GM18867 (cell line): ENCODE measurements around the gene CENPT.

ENCODE experiments used
- ATAC-seq: cut with Tn5 transposase; IDR thresholded peaks from one replicate; pipeline ENCODE4 v1.9.1; 2021; ENCODE audit warnings: mild to moderate bottlenecking, moderate library complexity; ENCODE audit not compliant: unreplicated experiment

The CENPT gene

GRCh38 chr16:67847064-67847861, at the start of gene CENPT:
CENPT (minus strand) TSS chr16:67847693; CDS start chr16:67833859, 13,834 bp downstream.
- ATAC-seq: peak; percentile 39

GRCh38 chr16:67897231-67897630, 49.7 kb upstream of the CENPT start:
- ATAC-seq: no peak

- no peak for ATAC-seq
Measured at GRCh38 chr16:67893743-67894399, 46.4 kb upstream of the CENPT start.

- peak; percentile 81 for ATAC-seq
Measured at GRCh38 chr16:67892899-67893742, 45.6 kb upstream of the CENPT start, which contains the start of gene PSKH1. PSKH1 (plus strand) TSS chr16:67893254; CDS start chr16:67908750, 15,496 bp downstream.

GRCh38 chr16:67892375-67892774, 44.9 kb upstream of the CENPT start:
- ATAC-seq: no peak

GRCh38 chr16:67888331-67888730, 40.8 kb upstream of the CENPT start:
- ATAC-seq: no peak

GRCh38 chr16:67886387-67886786, 38.9 kb upstream of the CENPT start:
- no peak for ATAC-seq

GRCh38 chr16:67885976-67886375, 38.5 kb upstream of the CENPT start:
- ATAC-seq: no peak

- ATAC-seq: no peak
Measured at GRCh38 chr16:67885545-67885944, 38.1 kb upstream of the CENPT start.

- ATAC-seq: no peak
Measured at GRCh38 chr16:67884684-67885083, 37.2 kb upstream of the CENPT start, which contains the start of gene NRN1L. NRN1L (plus strand) TSS chr16:67884885; CDS start chr16:67884904, 19 bp downstream.

- ATAC-seq: no peak
Measured at GRCh38 chr16:67883872-67884261, 36.4 kb upstream of the CENPT start.

GRCh38 chr16:67883146-67883871, 35.8 kb upstream of the CENPT start:
- ATAC-seq: no peak

- ATAC-seq: no peak
Measured at GRCh38 chr16:67882374-67883145, 35.1 kb upstream of the CENPT start.

- no peak for ATAC-seq
Measured at GRCh38 chr16:67881621-67882161, 34.2 kb upstream of the CENPT start.

GRCh38 chr16:67880584-67880983, 33.1 kb upstream of the CENPT start:
- no peak for ATAC-seq

GRCh38 chr16:67879936-67880335, 32.4 kb upstream of the CENPT start:
- no peak for ATAC-seq

GRCh38 chr16:67879462-67879861, 32.0 kb upstream of the CENPT start:
- ATAC-seq: no peak

- ATAC-seq: no peak
Measured at GRCh38 chr16:67878846-67879245, 31.4 kb upstream of the CENPT start.

- ATAC-seq: no peak
Measured at GRCh38 chr16:67878232-67878631, 30.7 kb upstream of the CENPT start.
